Testis (tissue), 3 donors: Measurements from ENCODE around the gene RBM33. TPM values are rescaled to one million over a fixed set of nuclear protein-coding genes. Genes with fewer than 3 reads are reported as not detected.
A peak's percentile ranks its signal among the peaks of the same experiment; 100 is the strongest.

Source experiments
- DNase-seq: peaks from one replicate; pipeline ENCODE4 v3.0.0-alpha.2; 2019
- H3K27ac ChIP-seq, 2 donors: fragments of 200-600 bp; sonication (generic); one replicate each; pipeline ENCODE4 v1.5.1; 2019
- H3K27me3 ChIP-seq: fragments of 200-600 bp; sonication (generic); one replicate; pipeline ENCODE4 v1.5.1; 2019
- H3K36me3 ChIP-seq: fragments of 200-600 bp; sonication (generic); one replicate; pipeline ENCODE4 v1.5.1; 2017; ENCODE audit warnings: low read depth; ENCODE audit errors: missing control alignments
- H3K4me1 ChIP-seq: fragments of 200-600 bp; sonication (generic); one replicate; pipeline ENCODE4 v1.5.1; 2019
- H3K4me3 ChIP-seq, 2 donors: fragments of 200-600 bp; sonication (generic); one replicate each; pipeline ENCODE4 v1.5.1; 2017 to 2019
- H3K9me3 ChIP-seq: fragments of 200-600 bp; sonication (generic); one replicate; pipeline ENCODE4 v1.5.1; 2017
- CTCF ChIP-seq, 3 experiments: fragments of 450-650 bp in 2 of 3; fragments of 200-600 bp in 1 of 3; sonication (generic) in 1 of 3; IDR thresholded peaks; one replicate each; pipeline ENCODE4 v1.5.1; 2016 to 2019; ENCODE audit warnings: antibody characterized with exemption in 3 of 3, mild to moderate bottlenecking in 2 of 3, moderate library complexity in 1 of 3
- POLR2A ChIP-seq: fragments of 450-650 bp; IDR thresholded peaks from one replicate; pipeline ENCODE4 v1.6.1; 2017; ENCODE audit warnings: antibody characterized with exemption, mild to moderate bottlenecking, moderate library complexity
- WGBS, 2 donors: methylation state at CpG; one replicate each; pipeline ENCODE4 v1.1.5; 2018; 5-methylcytosine and 5-hydroxymethylcytosine counted together
- intact Hi-C: fragments of 100-400 bp; cut with DNase I; formaldehyde crosslinking; loops from one replicate; pipeline ENCODE4 v1.15.1; 2023; ENCODE audit warnings: low total_unique reads
- polyA plus RNA-seq: library from polyadenylated mRNA; stranded (reverse); fragments of 350-450 nt; fragmentation: Illumina TruSeq; extraction: RNeasy Lipid Tissue Mini Kit (QIAGEN cat#74804); gene quantifications from one replicate; pipeline ENCODE4 v1.2.3, GENCODE V29; 2014; ENCODE audit warnings: low read depth, low replicate concordance; ENCODE audit not compliant: insufficient read depth
- total RNA-seq, 2 donors: library from RNA; depleted of rRNA; stranded (reverse); fragments of >200 nt; gene quantifications; one replicate each; pipeline ENCODE4 v1.2.3, GENCODE V29; 2016

Gene RBM33
- total and polyA plus RNA-seq, 3 donors from 2014 or later, result 27.3 to 104 (median 93.4) TPM

GRCh38 chr7:155711081-155711480 lies 66.6 kb downstream of the RBM33 start:
- 59 to 90% methylated on average over 16 of the region's 16 CpGs for WGBS, 2 donors
- no peak overlapping the region for H3K4me3 ChIP-seq
- no peak overlapping the region for H3K27ac ChIP-seq
- no peaks in the 10 kb centered on the region for H3K27me3 ChIP-seq
- peak; percentile 77 for DNase-seq
- H3K4me1 ChIP-seq, result peaks cover 12% of the 10 kb centered on the region
- intact Hi-C loops, result no loop called here
- no peaks in the 10 kb centered on the region for H3K36me3 ChIP-seq
- no peaks in the 10 kb centered on the region for H3K9me3 ChIP-seq
- TF ChIP-seq CTCF (IDR thresholded peaks at IDR 0.05), result no peak
- no peak for TF ChIP-seq POLR2A

- Histone ChIP-seq H3K4me1 (peaks cover 12% of the 10 kb centered on the region), H3K27me3 (no peaks in the 10 kb centered on the region), H3K36me3 (no peaks in the 10 kb centered on the region), H3K27ac (no peak overlapping the region), H3K4me3 (no peak overlapping the region), H3K9me3 (no peaks in the 10 kb centered on the region)
- 70 to 77% methylated on average over 10 of the region's 10 CpGs for WGBS, 2 donors
- TF ChIP-seq CTCF (IDR thresholded peaks at IDR 0.05) (no peak), POLR2A (no peak)
- DNase-seq, result no peak
- intact Hi-C loops, result no loop called here
Measured at GRCh38 chr7:155713384-155713783, 68.9 kb downstream of the RBM33 start.

- Histone ChIP-seq H3K4me3 (no peak overlapping the region), H3K4me1 (peaks cover 6% of the 10 kb centered on the region), H3K9me3 (no peaks in the 10 kb centered on the region), H3K36me3 (no peaks in the 10 kb centered on the region), H3K27me3 (no peaks in the 10 kb centered on the region), H3K27ac (no peak overlapping the region)
- WGBS, 2 donors, result 88 to 90% methylated on average over 6 of the region's 6 CpGs
- intact Hi-C loops, result no loop called here
- TF ChIP-seq POLR2A (no peak), CTCF (IDR thresholded peaks at IDR 0.05) (no peak)
- DNase-seq, result no peak
Measured at GRCh38 chr7:155714702-155715101, 70.2 kb downstream of the RBM33 start.

- Histone ChIP-seq H3K27ac (no peak overlapping the region), H3K36me3 (no peaks in the 10 kb centered on the region), H3K9me3 (no peaks in the 10 kb centered on the region), H3K27me3 (no peaks in the 10 kb centered on the region), H3K4me3 (no peak overlapping the region), H3K4me1 (peaks cover 6% of the 10 kb centered on the region)
- 73 to 77% methylated on average over 11 of the region's 11 CpGs for WGBS, 2 donors
- intact Hi-C loops, result no loop called here
- TF ChIP-seq POLR2A (no peak), CTCF (IDR thresholded peaks at IDR 0.05) (no peak)
- DNase-seq, result no peak
Measured at GRCh38 chr7:155715111-155715805, 70.8 kb downstream of the RBM33 start.
